NK-92 (cell line): ENCODE measurements around the gene USP54.
A peak's percentile ranks its signal among the peaks of the same experiment; 100 is the strongest.
"Not testable (repeated sequence)": the region's sequence is repeated elsewhere in the genome, so short reads cannot be mapped to it uniquely, and the experiment has no call there.

Experiments
- DNase-seq: peaks from one replicate; lab custom pipeline; 2025; ENCODE audit not compliant: unreplicated experiment; lab: John Stamatoyannopoulos, UW

USP54 gene, protein sequence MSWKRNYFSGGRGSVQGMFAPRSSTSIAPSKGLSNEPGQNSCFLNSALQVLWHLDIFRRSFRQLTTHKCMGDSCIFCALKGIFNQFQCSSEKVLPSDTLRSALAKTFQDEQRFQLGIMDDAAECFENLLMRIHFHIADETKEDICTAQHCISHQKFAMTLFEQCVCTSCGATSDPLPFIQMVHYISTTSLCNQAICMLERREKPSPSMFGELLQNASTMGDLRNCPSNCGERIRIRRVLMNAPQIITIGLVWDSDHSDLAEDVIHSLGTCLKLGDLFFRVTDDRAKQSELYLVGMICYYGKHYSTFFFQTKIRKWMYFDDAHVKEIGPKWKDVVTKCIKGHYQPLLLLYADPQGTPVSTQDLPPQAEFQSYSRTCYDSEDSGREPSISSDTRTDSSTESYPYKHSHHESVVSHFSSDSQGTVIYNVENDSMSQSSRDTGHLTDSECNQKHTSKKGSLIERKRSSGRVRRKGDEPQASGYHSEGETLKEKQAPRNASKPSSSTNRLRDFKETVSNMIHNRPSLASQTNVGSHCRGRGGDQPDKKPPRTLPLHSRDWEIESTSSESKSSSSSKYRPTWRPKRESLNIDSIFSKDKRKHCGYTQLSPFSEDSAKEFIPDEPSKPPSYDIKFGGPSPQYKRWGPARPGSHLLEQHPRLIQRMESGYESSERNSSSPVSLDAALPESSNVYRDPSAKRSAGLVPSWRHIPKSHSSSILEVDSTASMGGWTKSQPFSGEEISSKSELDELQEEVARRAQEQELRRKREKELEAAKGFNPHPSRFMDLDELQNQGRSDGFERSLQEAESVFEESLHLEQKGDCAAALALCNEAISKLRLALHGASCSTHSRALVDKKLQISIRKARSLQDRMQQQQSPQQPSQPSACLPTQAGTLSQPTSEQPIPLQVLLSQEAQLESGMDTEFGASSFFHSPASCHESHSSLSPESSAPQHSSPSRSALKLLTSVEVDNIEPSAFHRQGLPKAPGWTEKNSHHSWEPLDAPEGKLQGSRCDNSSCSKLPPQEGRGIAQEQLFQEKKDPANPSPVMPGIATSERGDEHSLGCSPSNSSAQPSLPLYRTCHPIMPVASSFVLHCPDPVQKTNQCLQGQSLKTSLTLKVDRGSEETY (N-terminal part only)

GRCh38 chr10:73590881-73591799 lies at the start of gene USP54:
Gene USP54 (minus strand): TSS chr10:73591342. CDS start chr10:73575658, 15,684 bp downstream.
- DNase-seq, result no peak

DNA sequence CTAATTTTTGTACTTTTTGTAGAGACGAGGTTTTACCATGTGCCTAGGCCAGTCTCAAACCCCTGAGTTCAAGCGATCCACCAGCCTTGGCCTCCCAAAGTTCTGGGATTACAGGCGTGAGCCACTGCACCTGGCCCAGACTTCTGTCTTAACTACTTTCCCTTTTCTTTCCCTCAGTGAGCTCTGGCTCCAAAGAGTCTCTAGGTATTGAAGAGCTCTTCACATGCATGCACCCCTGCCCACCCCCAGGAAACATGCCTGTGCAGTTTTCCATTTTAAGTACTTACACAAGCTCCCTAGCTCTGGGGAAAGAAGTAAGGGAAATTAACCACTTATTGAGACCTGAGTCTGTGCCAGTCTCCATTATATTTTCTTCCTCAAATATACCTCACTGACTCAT lies 48.1 kb upstream of the USP54 start:
- no peak for DNase-seq

- DNase-seq, result no peak
Measured at GRCh38 chr10:73635781-73636180, 44.6 kb upstream of the USP54 start.

- DNase-seq, result no peak
Measured at GRCh38 chr10:73634421-73634820, 43.3 kb upstream of the USP54 start.

- DNase-seq, result no peak
Measured at GRCh38 chr10:73629165-73629564, 38.0 kb upstream of the USP54 start.

- DNase-seq, result no peak
Measured at GRCh38 chr10:73628405-73628804, 37.3 kb upstream of the USP54 start.

- DNase-seq, result no peak
Measured at GRCh38 chr10:73627300-73627699, 36.2 kb upstream of the USP54 start.

- peak; percentile 71 for DNase-seq
Measured at GRCh38 chr10:73625884-73626752, 35.0 kb upstream of the USP54 start.

GRCh38 chr10:73625004-73625883 lies 34.1 kb upstream of the USP54 start:
- no peak for DNase-seq

DNA sequence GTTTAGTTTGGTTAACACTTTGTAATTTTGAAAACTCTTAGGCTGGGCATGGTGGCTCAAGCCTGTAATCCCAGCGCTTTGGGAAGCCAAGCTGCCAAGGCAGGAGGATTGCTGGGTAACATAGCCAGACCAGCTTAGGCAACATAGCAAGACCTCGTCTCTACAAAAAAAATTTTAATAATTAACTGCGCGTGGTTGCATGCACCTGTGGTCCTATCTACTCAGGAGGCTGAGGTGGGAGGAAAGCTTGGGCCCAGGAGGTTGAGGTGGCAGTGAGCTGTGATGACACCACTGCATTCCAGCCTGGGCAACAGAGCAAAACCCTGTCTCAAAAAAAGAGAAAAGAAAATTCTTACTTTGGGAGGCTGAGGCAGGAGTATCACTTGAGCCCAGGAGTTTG lies 31.9 kb upstream of the USP54 start:
- DNase-seq, result no peak

DNA sequence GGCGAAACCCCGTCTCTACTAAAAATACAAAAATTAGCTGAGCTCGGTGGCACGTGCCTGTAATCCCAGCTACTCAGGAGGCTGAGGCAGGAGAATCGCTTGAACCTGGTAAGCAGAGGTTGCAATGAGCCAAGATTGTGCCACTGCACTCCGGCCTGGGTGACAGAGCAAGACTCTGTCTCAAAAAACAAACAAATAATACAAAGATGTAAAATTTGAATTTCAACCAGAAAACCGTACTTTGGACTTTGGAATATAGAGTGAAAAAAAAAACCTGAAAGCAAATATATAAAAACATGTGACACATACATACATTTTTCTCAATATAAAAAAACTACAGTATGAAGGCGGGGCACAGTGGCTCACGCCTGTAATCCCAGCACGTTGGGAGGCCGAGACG lies 29.8 kb upstream of the USP54 start:
- DNase-seq, result not testable (repeated sequence)

GRCh38 chr10:73617143-73617542 lies 26.0 kb upstream of the USP54 start:
- DNase-seq, result not testable (repeated sequence)

DNA sequence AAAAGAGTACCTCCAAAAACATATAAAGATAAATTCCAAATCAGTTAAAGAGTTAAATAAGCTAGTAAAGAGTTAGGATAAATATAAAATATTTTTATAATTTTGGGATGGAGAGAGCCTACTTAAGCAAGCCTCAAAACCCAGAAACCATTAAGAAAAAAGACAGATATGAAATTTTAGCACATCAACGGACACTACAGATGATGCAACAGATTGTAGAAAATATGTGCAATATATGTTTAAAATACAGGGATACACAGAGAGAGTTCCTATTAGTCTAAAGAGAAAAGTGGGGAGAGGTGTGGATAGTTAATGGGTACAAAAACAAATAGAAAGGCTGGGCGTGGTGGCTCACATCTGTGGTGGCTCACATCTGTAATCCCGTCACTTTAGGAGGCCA lies 23.6 kb upstream of the USP54 start:
- no peak for DNase-seq

DNA sequence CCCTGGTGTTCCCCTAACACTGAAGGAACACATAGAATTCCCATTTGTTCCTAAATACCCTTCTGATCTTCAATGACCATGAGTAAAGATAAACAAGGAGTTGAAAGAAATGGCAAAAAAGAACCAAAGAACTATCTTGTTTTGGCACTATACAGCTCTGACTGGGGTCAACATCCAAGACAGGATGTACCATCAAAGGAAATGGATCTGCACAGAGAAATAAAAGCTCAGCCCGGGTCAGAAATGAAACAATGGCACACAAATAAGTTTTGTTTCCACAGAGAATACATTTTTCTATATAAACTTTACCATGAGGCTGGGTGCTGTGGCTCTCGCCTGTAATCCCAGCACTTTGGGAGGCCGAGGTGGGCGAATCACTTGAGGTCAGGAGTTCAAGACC lies 18.0 kb upstream of the USP54 start:
- no peak for DNase-seq

- DNase-seq, result no peak
Measured at GRCh38 chr10:73601486-73601921, 10.4 kb upstream of the USP54 start.

GRCh38 chr10:73597346-73597745 lies 6.2 kb upstream of the USP54 start:
- no peak for DNase-seq

- no peak for DNase-seq
Measured at GRCh38 chr10:73593812-73594211, 2.7 kb upstream of the USP54 start.

GRCh38 chr10:73593110-73593509 lies 2.0 kb upstream of the USP54 start:
- DNase-seq, result no peak
